H9 (cell line): ENCODE measurements around the gene HBD. TPM values are rescaled to one million over a fixed set of nuclear protein-coding genes. Genes with fewer than 3 reads are reported as not detected.

Source experiments
- DNase-seq: peaks from one replicate; pipeline ENCODE4 v3.0.0-alpha.2; 2017
- H2AFZ ChIP-seq: one replicate; pipeline ENCODE4 v1.6.1; 2013; ENCODE audit warnings: mild to moderate bottlenecking, low read length, control low read depth, moderate library complexity
- H2AK5ac ChIP-seq: 2 replicates; pipeline ENCODE4 v1.6.1; 2013; ENCODE audit warnings: low read length, control low read depth, mixed read lengths; ENCODE audit not compliant: insufficient read length
- H2BK120ac ChIP-seq: one replicate; pipeline ENCODE4 v1.6.1; 2013; ENCODE audit warnings: low read depth, mild to moderate bottlenecking, low read length, control low read depth, inconsistent platforms; ENCODE audit not compliant: poor library complexity, severe bottlenecking
- H2BK12ac ChIP-seq: 2 replicates; pipeline ENCODE4 v1.6.1; 2013; ENCODE audit warnings: low read length, control low read depth, mixed read lengths, low read depth; ENCODE audit not compliant: insufficient read length
- H2BK15ac ChIP-seq: 2 replicates; pipeline ENCODE4 v1.6.1; 2013; ENCODE audit warnings: low read depth, low read length, control low read depth
- H2BK20ac ChIP-seq: one replicate; pipeline ENCODE4 v1.6.1; 2013; ENCODE audit warnings: low read depth, mild to moderate bottlenecking, low read length, control low read depth, inconsistent platforms; ENCODE audit not compliant: poor library complexity, severe bottlenecking
- H2BK5ac ChIP-seq: 2 replicates; pipeline ENCODE4 v1.6.1; 2013; ENCODE audit warnings: low read length, control low read depth, mixed read lengths; ENCODE audit not compliant: insufficient read length
- H3K14ac ChIP-seq: 2 replicates; pipeline ENCODE4 v1.6.1; 2013; ENCODE audit warnings: low read length, control low read depth; ENCODE audit not compliant: insufficient read depth
- H3K18ac ChIP-seq: 2 replicates; pipeline ENCODE4 v1.6.1; 2013; ENCODE audit warnings: low read depth, mild to moderate bottlenecking, mixed read lengths, low read length, control low read depth; ENCODE audit not compliant: insufficient read length
- H3K23ac ChIP-seq: 2 replicates; pipeline ENCODE4 v1.6.1; 2013; ENCODE audit warnings: low read length, control low read depth, mixed read lengths, low read depth; ENCODE audit not compliant: insufficient read length
- H3K23me2 ChIP-seq: 2 replicates; pipeline ENCODE4 v1.6.1; 2013; ENCODE audit warnings: low read depth, mild to moderate bottlenecking, mixed read lengths, low read length, control low read depth; ENCODE audit not compliant: insufficient read length, poor library complexity, severe bottlenecking
- H3K27ac ChIP-seq: 2 replicates; pipeline ENCODE4 v1.5.1; 2013; ENCODE audit warnings: low read length, control low read depth, mixed read lengths, low read depth; ENCODE audit not compliant: insufficient read length
- H3K27me3 ChIP-seq: 2 replicates; pipeline ENCODE4 v1.6.1; 2013; ENCODE audit warnings: low read length, control low read depth, inconsistent platforms; ENCODE audit not compliant: insufficient read depth
- H3K4ac ChIP-seq: 2 replicates; pipeline ENCODE4 v1.6.1; 2013; ENCODE audit warnings: low read depth, mild to moderate bottlenecking, control low read depth, inconsistent platforms, low read length, moderate library complexity
- H3K4me1 ChIP-seq: 2 replicates; pipeline ENCODE4 v1.6.1; 2013; ENCODE audit warnings: low read length, control low read depth, inconsistent platforms; ENCODE audit not compliant: insufficient read depth
- H3K4me2 ChIP-seq: 2 replicates; pipeline ENCODE4 v1.6.1; 2013; ENCODE audit warnings: low read length, control low read depth, mixed read lengths; ENCODE audit not compliant: insufficient read length, insufficient read depth
- H3K56ac ChIP-seq: 2 replicates; pipeline ENCODE4 v1.6.1; 2013; ENCODE audit warnings: low read depth, mild to moderate bottlenecking, mixed read lengths, low read length, control low read depth; ENCODE audit not compliant: insufficient read length
- H3K79me1 ChIP-seq: 2 replicates; pipeline ENCODE4 v1.6.1; 2013; ENCODE audit warnings: low read depth, mild to moderate bottlenecking, moderate library complexity, low read length, control low read depth, inconsistent platforms; ENCODE audit not compliant: insufficient read depth, poor library complexity, severe bottlenecking
- H3K79me2 ChIP-seq: 2 replicates; pipeline ENCODE4 v1.6.1; 2013; ENCODE audit warnings: low read length, control low read depth, inconsistent platforms; ENCODE audit not compliant: insufficient read depth
- H3K9ac ChIP-seq: 2 replicates; pipeline ENCODE4 v1.6.1; 2013; ENCODE audit warnings: low read length, control low read depth, mixed read lengths; ENCODE audit not compliant: insufficient read length; ENCODE audit errors: extremely low read depth
- H3K9me3 ChIP-seq: one replicate; pipeline ENCODE4 v1.6.1; 2013; ENCODE audit warnings: low read depth, low read length, inconsistent platforms; ENCODE audit not compliant: control insufficient read depth
- H3T11ph ChIP-seq: one replicate; pipeline ENCODE4 v1.6.1; 2013; ENCODE audit warnings: mild to moderate bottlenecking, low read length, control low read depth, inconsistent platforms
- H4K20me1 ChIP-seq: one replicate; pipeline ENCODE4 v1.6.1; 2013; ENCODE audit not compliant: control insufficient read depth, insufficient read length, insufficient read depth
- H4K5ac ChIP-seq: 2 replicates; pipeline ENCODE4 v1.6.1; 2013; ENCODE audit warnings: low read depth, mild to moderate bottlenecking, mixed read lengths, low read length, control low read depth; ENCODE audit not compliant: insufficient read length
- H4K8ac ChIP-seq: replicated peaks from 2 replicates; pipeline ENCODE4 v1.6.1; 2013; ENCODE audit warnings: low read length, control low read depth, mixed read lengths, low read depth; ENCODE audit not compliant: insufficient read length
- H4K91ac ChIP-seq: 2 replicates; pipeline ENCODE4 v1.6.1; 2013; ENCODE audit warnings: low read depth, mild to moderate bottlenecking, moderate library complexity, mixed read lengths, low read length, control low read depth; ENCODE audit not compliant: insufficient read length
- H3K27ac Mint-ChIP-seq, 3 experiments: 2 replicates in 2 of 3; 3 replicates in 1 of 3; pipeline ENCODE4 v1.8.0; 2020 to 2021; ENCODE audit warnings: mixed read lengths in 3 of 3, mild to moderate bottlenecking in 1 of 3, moderate library complexity in 1 of 3
- H3K27me3 Mint-ChIP-seq: 2 replicates; pipeline ENCODE4 v1.8.0; 2021; ENCODE audit warnings: low read depth, mild to moderate bottlenecking, moderate library complexity, mixed read lengths
- H3K36me3 Mint-ChIP-seq, 3 experiments: 2 replicates in 2 of 3; 3 replicates in 1 of 3; pipeline ENCODE4 v1.8.0; 2020 to 2021; ENCODE audit warnings: low read depth in 3 of 3, mixed read lengths in 3 of 3; ENCODE audit not compliant: insufficient read depth in 1 of 3
- H3K4me1 Mint-ChIP-seq, 2 experiments: 2 replicates each; pipeline ENCODE4 v1.8.0; 2020; ENCODE audit warnings: mixed read lengths in 2 of 2
- H3K4me3 Mint-ChIP-seq, 2 experiments: 2 replicates in 1 of 2; 3 replicates in 1 of 2; pipeline ENCODE4 v1.8.0; 2020 to 2021; ENCODE audit warnings: mild to moderate bottlenecking in 2 of 2, mixed read lengths in 2 of 2, moderate library complexity in 1 of 2
- H3K9me3 Mint-ChIP-seq, 2 experiments: 2 replicates in 1 of 2; 3 replicates in 1 of 2; pipeline ENCODE4 v1.8.0; 2020; ENCODE audit warnings: mild to moderate bottlenecking in 2 of 2, mixed read lengths in 2 of 2, moderate library complexity in 1 of 2
- CTCF ChIP-seq: fragments of 200-600 bp; sonication (generic); conservative IDR thresholded peaks from 3 replicates; pipeline ENCODE4 v1.8.0; 2021; ENCODE audit warnings: antibody characterized with exemption, mild to moderate bottlenecking
- WGBS: extraction: QIAGEN DNeasy Blood & Tissue Kit; methylation state at CpG from one replicate; pipeline ENCODE4 v1.1.7; 2013; ENCODE audit warnings: missing lambda C conversion rate, low lambda C conversion rate, mixed read lengths; ENCODE audit not compliant: insufficient read length; ENCODE audit errors: extremely low coverage; 5-methylcytosine and 5-hydroxymethylcytosine counted together
- total RNA-seq: library from RNA; stranded (reverse); gene quantifications from 2 replicates; pipeline ENCODE4 v1.2.1, GENCODE V29; 2021

The HBD gene
- total RNA-seq, 1 experiment from 2014 or later: not detected

- Histone ChIP-seq H4K20me1 (no peaks in the 10 kb centered on the region), H4K91ac (no peak overlapping the region), H2BK120ac (no peak overlapping the region), H4K8ac (no peak overlapping the region), H3K23me2 (no peaks in the 10 kb centered on the region), H3K14ac (no peak overlapping the region), H3K9me3 (no peaks in the 10 kb centered on the region), H3K79me2 (no peaks in the 10 kb centered on the region), H3K9ac (no peak overlapping the region), H3K79me1 (no peaks in the 10 kb centered on the region), H3K18ac (no peak overlapping the region), H4K5ac (no peak overlapping the region), H2BK20ac (no peak overlapping the region), H3K56ac (no peak overlapping the region), H3T11ph (no peak overlapping the region), H3K27ac (no peak overlapping the region), H3K27me3 (no peaks in the 10 kb centered on the region), H3K4me1 (no peaks in the 10 kb centered on the region), H3K4ac (no peak overlapping the region), H2BK15ac (no peak overlapping the region), H2BK5ac (no peak overlapping the region), H2AFZ (no peak overlapping the region), H3K4me2 (no peak overlapping the region), H2AK5ac (no peak overlapping the region), H2BK12ac (no peak overlapping the region), H3K23ac (no peak overlapping the region)
- no CpG with 5 or more reads among the region's 5 CpGs for whole genome bisulfite sequencing
- Mint-ChIP-seq H3K4me3 (no peak overlapping the region), H3K4me1 (no peaks in the 10 kb centered on the region), H3K27me3 (peaks cover 6% of the 10 kb centered on the region), H3K36me3 (no peaks in the 10 kb centered on the region), H3K9me3 (no peaks in the 10 kb centered on the region), H3K27ac (no peak overlapping the region)
- no peak for DNase-seq
- no peak for TF ChIP-seq CTCF
Measured at GRCh38 chr11:5235364-5236095, 1.2 kb upstream of the HBD start.
